HG03521 (cell line): ENCODE measurements around the gene CLDN11.

Experiments
- ATAC-seq: cut with Tn5 transposase; IDR thresholded peaks from one replicate; pipeline ENCODE4 v1.9.1; 2021; ENCODE audit warnings: mild to moderate bottlenecking, moderate library complexity; ENCODE audit not compliant: unreplicated experiment

CLDN11 gene

DNA sequence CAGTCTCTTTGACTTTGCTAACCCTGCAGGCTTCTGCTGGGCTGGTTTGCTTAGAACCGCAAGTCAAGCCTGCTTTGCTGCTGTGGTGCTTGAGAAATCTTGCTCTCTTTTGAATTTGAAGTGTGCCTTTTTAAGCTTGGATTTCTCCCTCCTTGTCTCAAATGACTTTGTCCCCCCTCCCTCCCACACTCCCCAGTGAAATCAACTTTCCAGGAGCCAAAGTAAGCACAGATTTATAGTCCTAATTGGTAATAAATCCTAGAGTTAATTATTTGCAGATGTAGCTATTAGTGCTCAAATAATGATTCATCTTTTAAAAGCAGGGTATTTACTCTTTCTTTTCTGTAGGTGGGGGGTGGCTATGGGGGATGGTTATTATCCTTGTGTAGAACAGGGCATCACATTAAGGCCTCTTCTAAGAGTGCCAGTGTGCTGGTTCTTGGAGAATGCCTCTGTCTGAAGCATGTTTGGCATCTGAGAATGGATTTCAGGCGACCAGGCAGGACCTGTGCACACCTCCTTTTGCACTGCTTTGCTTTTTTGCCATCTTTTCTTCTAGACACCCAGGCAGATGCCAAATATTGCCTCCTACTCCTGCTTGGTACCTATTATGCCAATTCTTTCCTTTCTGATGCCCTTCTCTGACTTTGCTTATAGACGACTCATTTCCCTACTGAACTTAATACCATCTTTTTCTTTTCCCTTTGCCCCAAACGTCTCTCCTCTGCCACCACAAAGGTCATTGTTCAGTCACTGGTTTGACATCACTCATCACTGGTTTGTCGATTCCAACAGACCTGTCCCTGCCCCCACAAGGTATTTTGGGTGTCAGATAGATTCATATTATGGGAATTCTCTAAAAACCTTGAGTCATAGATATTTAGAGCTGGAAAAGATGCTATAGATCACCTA, 50.7 kb downstream of the CLDN11 start:
- ATAC-seq: no peak

DNA sequence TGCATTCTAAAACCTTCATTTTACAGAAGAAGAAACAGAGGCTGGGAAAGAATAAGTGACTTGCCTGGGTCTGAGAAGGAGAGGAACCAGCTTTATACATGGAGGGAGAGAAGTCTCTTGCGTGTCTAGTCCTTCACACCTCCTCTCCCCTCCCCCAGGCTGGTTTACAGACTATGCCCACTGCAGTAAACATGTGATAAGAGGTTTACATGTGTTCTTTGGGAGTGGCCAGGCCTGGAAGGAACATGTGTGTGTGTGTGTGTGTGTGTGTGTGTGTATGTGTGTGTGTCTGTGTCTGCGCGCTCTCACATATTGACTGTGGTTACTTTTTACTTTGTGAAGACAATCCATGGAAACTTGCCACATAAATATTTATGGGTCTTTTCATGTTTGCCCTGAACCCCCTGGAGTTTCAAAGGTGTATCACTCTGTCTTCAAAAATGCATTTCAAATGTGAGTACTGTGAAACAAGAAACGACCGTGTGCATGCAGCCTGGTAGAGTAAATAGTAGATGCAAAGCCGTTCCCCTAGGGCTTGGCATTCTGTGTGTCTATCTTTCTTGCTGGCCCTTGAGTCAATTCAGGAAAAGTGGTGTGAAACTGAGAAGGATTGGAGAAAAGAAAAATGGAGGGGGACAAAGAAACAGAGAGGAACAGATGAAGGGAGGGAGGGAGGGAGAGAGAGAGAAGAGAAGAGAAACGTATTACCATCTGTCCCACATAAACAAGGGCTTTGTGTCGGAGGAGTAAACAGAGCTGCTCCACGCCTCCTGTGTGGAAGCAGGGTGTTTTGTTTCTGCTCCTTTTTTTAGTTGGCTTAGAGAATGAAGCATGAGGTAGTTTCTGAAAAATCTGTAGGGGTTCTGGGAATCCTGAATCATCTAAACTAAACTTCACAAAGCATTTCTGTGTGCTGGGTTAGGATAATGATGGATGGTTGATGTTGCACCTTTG, 51.7 kb downstream of the CLDN11 start:
- ATAC-seq: no peak

DNA sequence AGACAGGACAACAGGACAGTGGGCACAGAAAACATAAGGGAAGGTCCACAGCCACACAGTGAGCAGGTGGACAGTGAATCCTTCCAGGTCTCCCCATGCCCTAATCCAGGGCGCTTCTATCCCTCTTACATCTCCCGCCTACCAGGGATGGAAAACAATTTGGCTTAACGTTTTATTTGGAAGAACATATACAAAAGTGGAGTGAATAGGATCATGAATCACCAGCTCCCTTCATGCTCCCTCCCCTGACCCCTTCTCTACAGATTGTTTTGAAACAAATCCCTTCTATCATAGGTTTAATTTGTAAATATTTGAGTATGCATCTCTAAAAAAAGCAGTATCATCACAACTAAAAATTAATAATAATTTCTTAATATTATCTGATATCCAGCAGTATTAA, 52.5 kb downstream of the CLDN11 start:
- ATAC-seq: no peak

DNA sequence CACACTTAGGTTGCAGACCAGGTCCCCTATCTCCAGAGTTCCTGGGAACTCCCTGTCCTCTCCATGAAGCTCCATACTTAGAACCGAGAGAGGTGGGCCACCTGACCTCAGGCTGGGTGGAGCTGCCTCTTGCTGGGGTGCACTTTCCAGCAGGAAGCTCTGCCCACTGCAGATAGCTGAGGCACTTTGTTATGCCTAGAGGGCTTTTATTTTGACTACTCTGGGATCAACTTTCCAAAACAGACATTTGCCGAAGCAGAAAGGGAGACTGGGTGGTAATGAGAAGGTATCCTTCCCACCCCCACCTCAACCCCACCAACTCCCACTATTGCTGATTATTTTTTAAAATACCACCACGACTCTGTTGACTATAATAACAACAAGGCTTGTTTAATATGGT, 54.7 kb downstream of the CLDN11 start:
- no peak for ATAC-seq

DNA sequence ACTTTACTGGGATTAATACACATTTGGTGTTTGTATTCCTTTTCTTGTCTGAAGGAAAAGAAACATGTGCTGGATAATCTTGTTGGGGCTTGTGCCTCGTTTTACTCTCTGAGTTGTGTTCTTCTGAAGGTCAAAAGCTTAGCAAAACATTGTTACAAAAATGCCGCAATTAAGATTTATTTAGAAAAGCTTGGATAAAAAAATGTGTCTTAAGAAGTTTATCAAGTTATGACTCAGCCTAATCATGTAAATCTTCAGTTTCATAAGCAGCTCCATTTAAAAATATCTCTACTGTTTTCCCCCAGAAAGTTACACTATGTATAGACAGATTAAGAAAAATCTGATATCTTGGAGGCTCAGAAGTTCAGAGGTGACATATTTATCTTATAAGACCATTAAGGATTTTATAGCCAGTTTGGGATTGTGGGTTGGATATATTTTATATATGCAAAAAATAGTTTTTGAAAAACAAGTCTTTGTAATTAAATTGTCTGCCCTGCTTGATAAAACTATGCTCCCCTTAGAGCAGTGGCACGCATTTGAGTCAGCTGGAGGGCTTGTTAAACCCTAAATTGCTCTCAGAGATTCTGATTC, 56.5 kb downstream of the CLDN11 start:
- no peak for ATAC-seq

DNA sequence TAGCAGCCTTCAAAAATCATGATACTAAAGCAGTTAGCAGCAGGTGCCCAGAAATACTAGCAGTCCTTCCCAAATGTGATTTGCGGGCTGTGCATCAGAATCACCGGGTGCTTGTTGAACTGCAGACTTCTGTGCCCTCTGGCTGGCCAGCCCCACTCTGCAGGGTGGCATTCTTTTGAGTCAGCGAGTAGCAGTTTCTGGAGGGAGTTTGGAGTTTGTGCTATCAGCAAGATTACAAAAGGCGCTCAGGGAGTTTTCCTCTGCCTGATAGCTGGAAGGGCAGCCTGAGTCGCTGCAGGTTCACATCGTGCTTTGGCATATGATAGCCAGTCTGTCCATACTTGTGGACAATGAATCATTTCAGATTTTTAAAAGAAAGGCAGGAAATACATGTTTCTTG, 57.6 kb downstream of the CLDN11 start:
- no peak for ATAC-seq

DNA sequence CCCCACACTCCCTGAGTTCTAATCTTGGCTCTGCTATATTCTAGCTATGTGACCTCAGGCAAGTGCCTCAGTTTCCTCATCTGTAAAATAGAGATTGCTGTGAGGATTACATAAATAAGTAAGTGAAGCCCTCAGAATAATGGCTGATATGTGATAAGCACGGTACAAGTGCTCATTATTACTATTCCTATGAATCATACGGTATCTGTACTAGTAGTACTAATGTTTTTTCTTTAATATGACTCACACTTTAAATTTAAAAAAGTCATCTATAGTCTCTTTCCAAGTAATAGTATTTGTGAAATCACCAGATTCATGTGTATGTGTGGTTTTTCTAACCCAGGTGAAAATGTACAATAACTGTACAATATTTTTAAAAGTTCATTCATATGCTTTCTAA, 58.7 kb downstream of the CLDN11 start:
- ATAC-seq: no peak

DNA sequence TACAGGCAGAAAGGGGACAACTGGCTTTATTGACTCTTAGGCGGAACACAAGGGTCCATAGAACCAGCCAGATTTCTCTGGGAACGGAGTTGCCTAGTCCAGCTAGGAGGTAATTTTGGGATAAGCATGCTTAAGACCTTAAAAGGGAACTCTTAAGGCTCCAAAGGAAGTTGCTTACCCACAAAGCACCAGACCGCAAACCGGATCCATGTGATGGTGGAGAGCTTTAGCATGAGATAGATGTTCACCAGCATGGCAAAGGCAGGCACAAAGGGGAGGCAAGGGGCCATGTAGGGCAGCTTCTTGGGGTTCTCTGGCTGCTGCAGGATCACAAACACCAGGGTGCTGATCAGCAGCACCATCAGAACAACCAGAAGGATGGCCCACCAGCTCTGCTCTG, 61.4 kb downstream of the CLDN11 start:
- ATAC-seq: no peak

DNA sequence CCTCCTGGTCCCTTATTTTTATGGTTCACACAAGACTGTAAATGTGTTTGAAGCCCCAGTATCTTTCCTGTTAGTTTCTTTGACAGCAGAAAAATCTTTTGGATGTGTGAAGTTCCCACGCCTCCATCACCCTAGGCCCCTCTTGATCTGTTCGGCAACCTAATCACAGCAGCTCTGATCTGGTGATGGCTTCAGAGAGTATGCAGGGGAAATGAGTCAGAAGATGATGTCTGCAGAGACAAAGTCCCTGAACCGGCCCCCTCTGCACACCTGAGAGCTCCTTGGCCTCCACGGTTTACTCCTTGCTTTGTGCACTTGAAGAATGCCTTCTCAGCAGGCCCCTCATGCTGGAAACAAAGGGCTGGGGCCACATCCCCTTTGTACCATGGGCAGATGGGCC, 63.5 kb downstream of the CLDN11 start:
- ATAC-seq: no peak

DNA sequence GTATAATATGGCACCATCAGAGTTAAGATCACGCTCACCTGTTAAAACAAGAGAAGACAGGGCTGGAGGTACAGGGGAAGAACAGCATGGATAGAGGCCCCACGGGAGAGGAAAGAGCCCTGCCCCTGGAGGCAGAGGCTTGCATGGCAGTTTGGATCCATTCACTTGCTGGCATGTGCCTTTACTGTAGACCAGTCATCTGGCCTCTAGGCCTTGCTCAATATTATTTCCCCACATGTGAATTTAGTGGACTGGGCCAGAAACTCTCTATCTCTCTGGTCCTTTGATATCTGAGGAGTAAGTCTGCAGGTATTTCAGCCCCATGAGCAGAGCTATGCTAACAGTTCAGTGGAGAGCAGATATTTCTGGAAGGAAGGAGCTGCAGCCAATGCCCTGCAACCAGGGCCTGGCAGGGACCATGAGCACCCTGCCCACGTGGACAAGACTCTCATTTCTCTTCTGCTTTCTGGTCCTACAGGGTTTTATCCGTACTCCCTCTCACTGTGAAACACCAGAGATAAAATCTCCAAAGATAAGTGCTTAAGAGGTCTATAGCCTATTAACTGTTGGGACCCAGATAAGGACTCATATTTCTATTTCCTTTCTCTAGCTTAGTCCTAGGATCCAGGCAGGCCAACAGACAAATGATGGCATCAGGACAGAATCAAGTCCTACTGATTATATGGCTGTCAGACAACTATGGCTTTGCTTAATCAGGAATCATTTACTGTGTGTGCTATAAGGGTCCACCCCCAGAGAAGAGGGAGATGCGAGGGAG, 65.0 kb downstream of the CLDN11 start:
- ATAC-seq: no peak
